Smooth muscle cell (in vitro differentiated cells): ENCODE data around the gene PGD. TPM values are rescaled to one million over a fixed set of nuclear protein-coding genes. Genes with fewer than 3 reads are reported as not detected.

ENCODE experiments used
- DNase-seq: peaks from one replicate; lab custom pipeline; 2025; ENCODE audit not compliant: unreplicated experiment; lab: John Stamatoyannopoulos, UW
- H2AFZ ChIP-seq: fragments of 200-600 bp; sonication (generic); 2 replicates; pipeline ENCODE4 v1.6.0; 2016; ENCODE audit warnings: antibody characterized with exemption, low read depth, mild to moderate bottlenecking
- H3F3A ChIP-seq: fragments of 200-600 bp; sonication (generic); 2 replicates; pipeline ENCODE4 v1.6.0; 2017; ENCODE audit warnings: antibody characterized with exemption, low read depth
- H3K27ac ChIP-seq: fragments of 200-600 bp; sonication (generic); 2 replicates; pipeline ENCODE4 v1.5.1; 2016; ENCODE audit warnings: low read depth, mild to moderate bottlenecking
- H3K27me3 ChIP-seq: fragments of 200-600 bp; sonication (generic); 2 replicates; pipeline ENCODE4 v1.6.1; 2016; ENCODE audit warnings: low read depth, mild to moderate bottlenecking
- H3K36me3 ChIP-seq: fragments of 200-600 bp; sonication (generic); 2 replicates; pipeline ENCODE4 v1.5.1; 2016; ENCODE audit warnings: low read depth
- H3K4me1 ChIP-seq: fragments of 200-600 bp; sonication (generic); 2 replicates; pipeline ENCODE4 v1.5.1; 2016; ENCODE audit warnings: low read depth
- H3K4me2 ChIP-seq: fragments of 200-600 bp; sonication (generic); 2 replicates; pipeline ENCODE4 v1.6.0; 2016; ENCODE audit warnings: mild to moderate bottlenecking
- H3K4me3 ChIP-seq: fragments of 200-600 bp; sonication (generic); 2 replicates; pipeline ENCODE4 v1.5.1; 2016; ENCODE audit warnings: mild to moderate bottlenecking
- H3K79me2 ChIP-seq: fragments of 200-600 bp; sonication (generic); 2 replicates; pipeline ENCODE4 v1.6.0; 2016; ENCODE audit warnings: low read depth, mild to moderate bottlenecking
- H3K9ac ChIP-seq: fragments of 200-600 bp; sonication (generic); 2 replicates; pipeline ENCODE4 v1.6.0; 2016; ENCODE audit warnings: low read depth
- H3K9me3 ChIP-seq: fragments of 200-600 bp; sonication (generic); replicated peaks from 2 replicates; pipeline ENCODE4 v1.5.1; 2016; ENCODE audit warnings: low read depth
- H4K20me1 ChIP-seq: fragments of 200-600 bp; sonication (generic); 2 replicates; pipeline ENCODE4 v1.6.0; 2016; ENCODE audit warnings: low read depth
- WGBS: methylation state at CpG from one replicate; pipeline ENCODE4 v1.1.7; 2016; ENCODE audit warnings: low lambda C conversion rate; 5-methylcytosine and 5-hydroxymethylcytosine counted together
- polyA plus RNA-seq: library from polyadenylated mRNA; unstranded; fragments of >200 nt; fragmentation: Nextera tagmentation; extraction: Ambion mirVana; gene quantifications from 2 replicates; pipeline ENCODE4 v1.2.1, GENCODE V29; 2016
- total RNA-seq: library from RNA; depleted of rRNA; stranded (reverse); fragments of >200 nt; gene quantifications from 2 replicates; pipeline ENCODE4 v1.2.3, GENCODE V29; 2014
- TF ChIP-seq, protein P1 (sequence below): fragments of 200-600 bp; sonication (generic); IDR thresholded peaks from 2 replicates; pipeline ENCODE4 v1.5.1; 2017; ENCODE audit warnings: borderline replicate concordance, mild to moderate bottlenecking, antibody characterized with exemption; ENCODE audit not compliant: insufficient read depth, poor library complexity, severe bottlenecking

The PGD gene
- total and polyA plus RNA-seq, 2 experiments from 2014 or later = 64.7 to 117 TPM

DNA sequence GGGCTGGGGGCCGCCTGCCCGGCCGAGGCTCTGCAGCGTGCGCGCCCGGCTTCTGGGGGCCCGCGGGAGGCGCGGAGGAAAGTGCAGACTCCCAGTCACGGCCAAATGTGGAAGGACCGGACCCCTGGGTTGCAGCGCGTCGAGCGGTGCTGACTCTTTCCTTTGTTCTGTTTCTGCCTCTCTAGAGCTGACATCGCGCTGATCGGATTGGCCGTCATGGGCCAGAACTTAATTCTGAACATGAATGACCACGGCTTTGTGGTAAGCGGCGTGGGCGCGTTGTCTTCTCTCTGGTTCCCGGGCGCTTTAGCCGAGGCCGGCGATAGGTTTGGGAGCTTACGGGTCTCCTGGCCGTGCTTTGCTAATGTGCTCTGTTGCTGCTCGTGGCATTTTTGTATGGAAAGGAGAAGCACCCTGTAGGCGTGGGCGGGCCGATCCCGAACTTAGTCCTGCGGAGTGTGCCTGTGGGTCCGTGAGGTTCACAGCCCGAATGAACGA is 629 bp downstream of the PGD start:
- WGBS = 1% methylated on average over 39 of the region's 42 CpGs
- TF ChIP-seq, protein P1, sequence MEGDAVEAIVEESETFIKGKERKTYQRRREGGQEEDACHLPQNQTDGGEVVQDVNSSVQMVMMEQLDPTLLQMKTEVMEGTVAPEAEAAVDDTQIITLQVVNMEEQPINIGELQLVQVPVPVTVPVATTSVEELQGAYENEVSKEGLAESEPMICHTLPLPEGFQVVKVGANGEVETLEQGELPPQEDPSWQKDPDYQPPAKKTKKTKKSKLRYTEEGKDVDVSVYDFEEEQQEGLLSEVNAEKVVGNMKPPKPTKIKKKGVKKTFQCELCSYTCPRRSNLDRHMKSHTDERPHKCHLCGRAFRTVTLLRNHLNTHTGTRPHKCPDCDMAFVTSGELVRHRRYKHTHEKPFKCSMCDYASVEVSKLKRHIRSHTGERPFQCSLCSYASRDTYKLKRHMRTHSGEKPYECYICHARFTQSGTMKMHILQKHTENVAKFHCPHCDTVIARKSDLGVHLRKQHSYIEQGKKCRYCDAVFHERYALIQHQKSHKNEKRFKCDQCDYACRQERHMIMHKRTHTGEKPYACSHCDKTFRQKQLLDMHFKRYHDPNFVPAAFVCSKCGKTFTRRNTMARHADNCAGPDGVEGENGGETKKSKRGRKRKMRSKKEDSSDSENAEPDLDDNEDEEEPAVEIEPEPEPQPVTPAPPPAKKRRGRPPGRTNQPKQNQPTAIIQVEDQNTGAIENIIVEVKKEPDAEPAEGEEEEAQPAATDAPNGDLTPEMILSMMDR = no peak
- Histone ChIP-seq H3K27me3 (no peaks in the 10 kb centered on the region), H2AFZ (peak overlapping the region; percentile 34), H3K4me1 (peaks cover 9% of the 10 kb centered on the region), H3K4me2 (peak overlapping the region; percentile 98), H3K9me3 (no peaks in the 10 kb centered on the region), H3K79me2 (peaks cover 28% of the 10 kb centered on the region), H3K9ac (peak overlapping the region; percentile 91), H3K4me3 (peak overlapping the region; percentile 92), H3K27ac (peak overlapping the region; percentile 89), H3K36me3 (no peaks in the 10 kb centered on the region), H3F3A (no peaks in the 10 kb centered on the region), H4K20me1 (peaks cover 10% of the 10 kb centered on the region)
- no peak for DNase-seq

DNA sequence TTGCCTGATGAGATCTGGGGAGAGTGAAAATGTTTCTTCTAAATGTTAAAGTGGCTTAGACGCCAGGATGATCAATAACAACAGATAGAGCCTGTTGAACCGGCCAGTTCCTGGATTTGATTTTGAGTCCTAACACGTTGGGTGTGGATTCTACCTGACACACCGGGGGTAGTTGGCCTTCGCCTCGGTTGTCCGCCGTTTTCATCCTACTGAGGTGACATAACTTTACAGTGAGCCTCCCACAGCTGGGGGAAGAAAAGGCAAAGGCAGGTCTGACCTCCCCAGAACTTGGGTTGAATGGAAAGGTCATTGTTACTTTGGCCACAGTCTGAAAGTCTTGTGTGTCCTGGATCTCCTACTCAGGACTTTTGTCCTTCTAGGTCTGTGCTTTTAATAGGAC is 1.1 kb downstream of the PGD start:
- Histone ChIP-seq H3K27me3 (no peaks in the 10 kb centered on the region), H2AFZ (no peak overlapping the region)
- WGBS = 37% methylated on average over 8 of the region's 8 CpGs

DNA sequence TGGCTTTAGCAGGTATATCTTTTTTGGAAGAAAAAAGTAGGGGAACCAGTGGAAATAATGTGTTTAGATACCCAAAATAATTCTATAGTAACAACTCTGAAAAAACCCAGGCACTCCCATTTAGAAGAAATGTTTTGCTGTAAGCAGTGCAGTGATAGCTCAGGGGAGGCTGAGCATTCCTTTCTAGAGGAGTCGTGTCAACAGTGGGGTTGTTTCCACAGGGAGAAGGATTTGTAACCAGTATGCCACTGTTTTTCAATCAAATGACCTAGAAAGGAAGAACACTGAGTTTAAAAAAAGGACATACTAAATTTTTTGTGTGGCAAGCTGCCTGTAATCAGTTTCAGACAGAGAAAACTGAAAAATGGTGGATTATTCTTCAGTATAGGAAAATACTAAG is 2.4 kb downstream of the PGD start:
- Histone ChIP-seq H3K9me3 (no peaks in the 10 kb centered on the region), H4K20me1 (peaks cover 10% of the 10 kb centered on the region), H3F3A (no peaks in the 10 kb centered on the region), H3K9ac (no peak overlapping the region), H3K4me3 (no peak overlapping the region), H3K4me2 (no peak overlapping the region), H3K27me3 (no peaks in the 10 kb centered on the region), H3K36me3 (no peaks in the 10 kb centered on the region), H2AFZ (no peak overlapping the region), H3K79me2 (peaks cover 28% of the 10 kb centered on the region), H3K27ac (peak overlapping the region; percentile 89), H3K4me1 (peaks cover 9% of the 10 kb centered on the region)
- TF ChIP-seq, protein P1 = no peak
- WGBS = 14% methylated on average over 1 of the region's 1 CpG
- DNase-seq = no peak

More for the DNA sequence above, 1.1 kb downstream of the PGD start:
- Histone ChIP-seq H3K4me1 (peaks cover 9% of the 10 kb centered on the region), H3K27ac (peak overlapping the region; percentile 89), H3K79me2 (peaks cover 28% of the 10 kb centered on the region), H3K4me2 (peak overlapping the region; percentile 98), H3K9me3 (no peaks in the 10 kb centered on the region), H3K9ac (peak overlapping the region; percentile 91), H3F3A (no peaks in the 10 kb centered on the region), H3K4me3 (peak overlapping the region; percentile 92), H4K20me1 (peaks cover 10% of the 10 kb centered on the region), H3K36me3 (no peaks in the 10 kb centered on the region)
- no peak for DNase-seq
- TF ChIP-seq, protein P1 = no peak

DNA sequence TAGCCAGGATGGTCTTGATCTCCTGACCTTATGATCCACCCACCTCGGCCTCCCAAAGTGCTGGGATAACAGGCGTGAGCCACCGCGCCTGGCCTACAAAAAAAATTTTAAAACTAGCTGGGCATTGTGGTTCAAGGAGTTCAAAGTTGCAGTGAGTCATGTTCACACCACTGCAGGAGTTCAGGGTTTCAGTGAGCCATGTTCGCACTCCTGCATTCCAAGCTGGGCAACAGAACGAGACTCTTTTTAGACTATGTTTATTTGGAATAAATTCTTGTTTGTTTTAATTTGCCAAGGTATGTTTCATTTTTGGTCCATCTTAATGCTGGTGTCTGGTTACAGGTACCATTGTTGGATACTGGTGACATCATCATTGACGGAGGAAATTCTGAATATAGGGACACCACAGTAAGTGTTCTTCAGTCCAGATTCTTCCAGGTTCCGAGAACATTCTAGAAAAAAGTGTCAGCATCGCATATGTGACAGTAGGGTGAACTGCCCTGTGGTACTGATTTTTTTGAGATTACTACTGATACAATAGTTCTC is 3.9 kb downstream of the PGD start:
- no peak overlapping the region for H3K4me2 ChIP-seq
- H3K4me1 ChIP-seq = peaks cover 9% of the 10 kb centered on the region
- WGBS = 79% methylated on average over 9 of the region's 9 CpGs
- TF ChIP-seq, protein P1 = no peak
- H4K20me1 ChIP-seq = peaks cover 10% of the 10 kb centered on the region
- H3F3A ChIP-seq = no peaks in the 10 kb centered on the region
- H3K27ac ChIP-seq = peak overlapping the region; percentile 75
- DNase-seq = no peak
- no peak overlapping the region for H3K9ac ChIP-seq
- no peak overlapping the region for H2AFZ ChIP-seq
- H3K4me3 ChIP-seq = no peak overlapping the region
- peaks cover 28% of the 10 kb centered on the region for H3K79me2 ChIP-seq
- no peaks in the 10 kb centered on the region for H3K27me3 ChIP-seq
- H3K36me3 ChIP-seq = no peaks in the 10 kb centered on the region
- no peaks in the 10 kb centered on the region for H3K9me3 ChIP-seq
